HG03442 (cell line): ENCODE measurements around the gene FAM13A.
"Not testable (repeated sequence)": the region's sequence is repeated elsewhere in the genome, so short reads cannot be mapped to it uniquely, and the experiment has no call there.

ENCODE experiments used
- ATAC-seq: cut with Tn5 transposase; IDR thresholded peaks from one replicate; pipeline ENCODE4 v1.9.1; 2021; ENCODE audit warnings: mild to moderate bottlenecking, moderate library complexity; ENCODE audit not compliant: unreplicated experiment

The FAM13A gene

GRCh38 chr4:89000844-89001360 is 56.1 kb downstream of the FAM13A start:
- no peak for ATAC-seq

GRCh38 chr4:89000382-89000781 is 56.6 kb downstream of the FAM13A start:
- ATAC-seq = no peak

- no peak for ATAC-seq
Observed at GRCh38 chr4:88999392-88999930, 57.5 kb downstream of the FAM13A start.

- no peak for ATAC-seq
Observed at GRCh38 chr4:88998891-88999290, 58.1 kb downstream of the FAM13A start.

GRCh38 chr4:88998001-88998400 is 59.0 kb downstream of the FAM13A start:
- ATAC-seq = no peak

- ATAC-seq = no peak
Observed at GRCh38 chr4:88995874-88996273, 61.1 kb downstream of the FAM13A start.

GRCh38 chr4:88995257-88995656 is 61.7 kb downstream of the FAM13A start:
- not testable (repeated sequence) for ATAC-seq

GRCh38 chr4:88993246-88993645 is 63.7 kb downstream of the FAM13A start:
- no peak for ATAC-seq

GRCh38 chr4:88991746-88992145 is 65.2 kb downstream of the FAM13A start:
- ATAC-seq = no peak

- no peak for ATAC-seq
Observed at GRCh38 chr4:88989990-88990389, 67.0 kb downstream of the FAM13A start.

- ATAC-seq = no peak
Observed at GRCh38 chr4:88985088-88985773, 71.8 kb downstream of the FAM13A start.

- no peak for ATAC-seq
Observed at GRCh38 chr4:88982757-88983156, 74.2 kb downstream of the FAM13A start.

GRCh38 chr4:88981993-88982392 is 75.0 kb downstream of the FAM13A start:
- no peak for ATAC-seq

GRCh38 chr4:88981556-88981955 is 75.4 kb downstream of the FAM13A start:
- no peak for ATAC-seq

- ATAC-seq = no peak
Observed at GRCh38 chr4:88979276-88979675, 77.7 kb downstream of the FAM13A start.

GRCh38 chr4:88976775-88977035 is 80.3 kb downstream of the FAM13A start:
- ATAC-seq = no peak

GRCh38 chr4:88975958-88976774 is 80.8 kb downstream of the FAM13A start:
- ATAC-seq = no peak

GRCh38 chr4:88971536-88971935 is 85.4 kb downstream of the FAM13A start:
- ATAC-seq = no peak

GRCh38 chr4:88969746-88970145 is 87.2 kb downstream of the FAM13A start:
- ATAC-seq = no peak

- ATAC-seq = no peak
Observed at GRCh38 chr4:88969271-88969670, 87.7 kb downstream of the FAM13A start.

- no peak for ATAC-seq
Observed at GRCh38 chr4:88967883-88968331, 89.1 kb downstream of the FAM13A start.

- no peak for ATAC-seq
Observed at GRCh38 chr4:88965053-88965452, 91.9 kb downstream of the FAM13A start.
